ENCODE measurements around the gene U2AF2.

The U2AF2 gene

GRCh38 chr19:55702131-55702627, 47.3 kb downstream of the U2AF2 start:
- Histone ChIP-seq H3K9ac (ENCODE audit: low read length) (no peak overlapping the region), H3K4me1 (ENCODE audit: insufficient read depth, low read length, severe bottlenecking) (no peaks in the 10 kb centered on the region), H3K9me2 (ENCODE audit: low read depth, low read length) (no peaks in the 10 kb centered on the region), H3F3A (ENCODE audit: insufficient read depth, low read length) (no peaks in the 10 kb centered on the region), H3K27me3 (ENCODE audit: insufficient read depth, low read length) (no peaks in the 10 kb centered on the region), H3K4me2 (ENCODE audit: low read length) (no peak overlapping the region), H3K27ac (ENCODE audit: low read depth, low read length, poor library complexity, severe bottlenecking) (no peak overlapping the region), H2AFZ (ENCODE audit: low read length) (no peak overlapping the region), H4K20me1 (ENCODE audit: insufficient read depth, low read length) (no peaks in the 10 kb centered on the region), H3K79me2 (ENCODE audit: insufficient read depth, low read length) (no peaks in the 10 kb centered on the region), H3K9me3 (ENCODE audit: low read length) (no peaks in the 10 kb centered on the region), H3K4me3 (ENCODE audit: low read depth, low read length, poor library complexity, severe bottlenecking) (no peak overlapping the region), H3K36me3 (ENCODE audit: insufficient read depth, low read length) (peaks cover 41% of the 10 kb centered on the region)
- TF ChIP-seq CTCF (IDR thresholded peaks at IDR 0.05; ENCODE audit: low read length) (no peak), EZH2 (IDR thresholded peaks at IDR 0.05; ENCODE audit: borderline replicate concordance, low read length) (no peak)

- H4K20me1 ChIP-seq (ENCODE audit: insufficient read depth, low read length), result no peaks in the 10 kb centered on the region
- H3K9me3 ChIP-seq (ENCODE audit: low read length), result no peaks in the 10 kb centered on the region
- no peaks in the 10 kb centered on the region for H3K79me2 ChIP-seq (ENCODE audit: insufficient read depth, low read length)
- no peak for TF ChIP-seq EZH2 (IDR thresholded peaks at IDR 0.05; ENCODE audit: borderline replicate concordance, low read length)
- peak; percentile 60; the same call in 1 of the 2 replicates for TF ChIP-seq CTCF (IDR thresholded peaks at IDR 0.05; ENCODE audit: low read length)
- H3F3A ChIP-seq (ENCODE audit: insufficient read depth, low read length), result no peaks in the 10 kb centered on the region
- no peak overlapping the region for H3K9ac ChIP-seq (ENCODE audit: low read length)
- H3K4me2 ChIP-seq (ENCODE audit: low read length), result no peak overlapping the region
- H3K27me3 ChIP-seq (ENCODE audit: insufficient read depth, low read length), result no peaks in the 10 kb centered on the region
- no peaks in the 10 kb centered on the region for H3K9me2 ChIP-seq (ENCODE audit: low read depth, low read length)
- no peak overlapping the region for H3K4me3 ChIP-seq (ENCODE audit: low read depth, low read length, poor library complexity, severe bottlenecking)
- no peak overlapping the region for H3K27ac ChIP-seq (ENCODE audit: low read depth, low read length, poor library complexity, severe bottlenecking)
- no peak overlapping the region for H2AFZ ChIP-seq (ENCODE audit: low read length)
- H3K4me1 ChIP-seq (ENCODE audit: insufficient read depth, low read length, severe bottlenecking), result no peaks in the 10 kb centered on the region
- peaks cover 34% of the 10 kb centered on the region for H3K36me3 ChIP-seq (ENCODE audit: insufficient read depth, low read length)
Measured at GRCh38 chr19:55703790-55704215, 49.0 kb downstream of the U2AF2 start.

- Histone ChIP-seq H3K9ac (ENCODE audit: low read length) (no peak overlapping the region), H3K36me3 (ENCODE audit: insufficient read depth, low read length) (peaks cover 27% of the 10 kb centered on the region), H3K9me3 (ENCODE audit: low read length) (no peaks in the 10 kb centered on the region), H3K79me2 (ENCODE audit: insufficient read depth, low read length) (no peaks in the 10 kb centered on the region), H4K20me1 (ENCODE audit: insufficient read depth, low read length) (no peaks in the 10 kb centered on the region), H3K4me2 (ENCODE audit: low read length) (no peak overlapping the region), H3K9me2 (ENCODE audit: low read depth, low read length) (no peaks in the 10 kb centered on the region), H3K27ac (ENCODE audit: low read depth, low read length, poor library complexity, severe bottlenecking) (no peak overlapping the region), H3K4me3 (ENCODE audit: low read depth, low read length, poor library complexity, severe bottlenecking) (no peak overlapping the region), H3F3A (ENCODE audit: insufficient read depth, low read length) (no peaks in the 10 kb centered on the region), H2AFZ (ENCODE audit: low read length) (no peak overlapping the region), H3K4me1 (ENCODE audit: insufficient read depth, low read length, severe bottlenecking) (no peaks in the 10 kb centered on the region), H3K27me3 (ENCODE audit: insufficient read depth, low read length) (no peaks in the 10 kb centered on the region)
- peak; percentile 45 for TF ChIP-seq CTCF (IDR thresholded peaks at IDR 0.05; ENCODE audit: low read length)
- no peak for TF ChIP-seq EZH2 (IDR thresholded peaks at IDR 0.05; ENCODE audit: borderline replicate concordance, low read length)
Measured at GRCh38 chr19:55704494-55705245, 49.8 kb downstream of the U2AF2 start.
